ENCODE data around the gene HOXB8.

HOXB8 gene

GRCh38 chr17:48596000-48596734 is 18.9 kb downstream of the HOXB8 start:
- DNase-seq (ENCODE audit: low spot score), result no peak

GRCh38 chr17:48595278-48595999 is 19.7 kb downstream of the HOXB8 start:
- no peak for DNase-seq (ENCODE audit: low spot score)

- DNase-seq (ENCODE audit: low spot score), result no peak
Measured at GRCh38 chr17:48594538-48595277, 20.4 kb downstream of the HOXB8 start.

GRCh38 chr17:48593840-48594537 is 21.1 kb downstream of the HOXB8 start:
- DNase-seq (ENCODE audit: low spot score), result peak; percentile 84

GRCh38 chr17:48593126-48593829 is 21.8 kb downstream of the HOXB8 start, which contains the start of gene HOXB5:
Gene HOXB5 (minus strand): TSS chr17:48593779. CDS start chr17:48593682, 97 bp downstream.
- no peak for DNase-seq (ENCODE audit: low spot score)

- DNase-seq (ENCODE audit: low spot score), result no peak
Measured at GRCh38 chr17:48592577-48592976, 22.5 kb downstream of the HOXB8 start.

GRCh38 chr17:48592057-48592514 is 23.0 kb downstream of the HOXB8 start:
- no peak for DNase-seq (ENCODE audit: low spot score)

GRCh38 chr17:48591255-48592056 is 23.6 kb downstream of the HOXB8 start:
- DNase-seq (ENCODE audit: low spot score), result no peak

- no peak for DNase-seq (ENCODE audit: low spot score)
Measured at GRCh38 chr17:48590607-48591161, 24.4 kb downstream of the HOXB8 start.

- DNase-seq (ENCODE audit: low spot score), result no peak
Measured at GRCh38 chr17:48589831-48590606, 25.1 kb downstream of the HOXB8 start, which contains the start of gene HOXB3. Gene HOXB3 (minus strand): TSS chr17:48590241. CDS start chr17:48552474, 37,767 bp downstream.

- DNase-seq (ENCODE audit: low spot score), result no peak
Measured at GRCh38 chr17:48589060-48589830, 25.8 kb downstream of the HOXB8 start.

GRCh38 chr17:48588528-48588927 is 26.6 kb downstream of the HOXB8 start:
- DNase-seq (ENCODE audit: low spot score), result no peak

GRCh38 chr17:48588074-48588415 is 27.0 kb downstream of the HOXB8 start:
- no peak for DNase-seq (ENCODE audit: low spot score)

- no peak for DNase-seq (ENCODE audit: low spot score)
Measured at GRCh38 chr17:48587276-48588073, 27.6 kb downstream of the HOXB8 start.

GRCh38 chr17:48586355-48587258 is 28.5 kb downstream of the HOXB8 start:
- DNase-seq (ENCODE audit: low spot score), result no peak

GRCh38 chr17:48584223-48584741 is 30.8 kb downstream of the HOXB8 start:
- no peak for DNase-seq (ENCODE audit: low spot score)
